GM21528 (cell line): ENCODE results near the gene PPP4R2.

Source experiments
- ATAC-seq: cut with Tn5 transposase; IDR thresholded peaks from one replicate; pipeline ENCODE4 v1.9.1; 2021; ENCODE audit warnings: mild to moderate bottlenecking, moderate library complexity; ENCODE audit not compliant: unreplicated experiment, low FRiP score

Gene PPP4R2

GRCh38 chr3:73101881-73102280 is 105.3 kb downstream of the PPP4R2 start:
- ATAC-seq = no peak

GRCh38 chr3:73107215-73107614 is 110.6 kb downstream of the PPP4R2 start:
- no peak for ATAC-seq

GRCh38 chr3:73107676-73108187 is 111.1 kb downstream of the PPP4R2 start:
- ATAC-seq = no peak

GRCh38 chr3:73108750-73109149 is 112.1 kb downstream of the PPP4R2 start:
- ATAC-seq = no peak

GRCh38 chr3:73110530-73110929 is 113.9 kb downstream of the PPP4R2 start:
- ATAC-seq = no peak

- no peak for ATAC-seq
These were observed 118.1 kb downstream of the PPP4R2 start for GRCh38 chr3:73114711-73115110.

- ATAC-seq = no peak
These were observed 119.2 kb downstream of the PPP4R2 start for GRCh38 chr3:73115806-73116205.
